ENCODE measurements around the gene VEGFD.

The VEGFD gene, protein sequence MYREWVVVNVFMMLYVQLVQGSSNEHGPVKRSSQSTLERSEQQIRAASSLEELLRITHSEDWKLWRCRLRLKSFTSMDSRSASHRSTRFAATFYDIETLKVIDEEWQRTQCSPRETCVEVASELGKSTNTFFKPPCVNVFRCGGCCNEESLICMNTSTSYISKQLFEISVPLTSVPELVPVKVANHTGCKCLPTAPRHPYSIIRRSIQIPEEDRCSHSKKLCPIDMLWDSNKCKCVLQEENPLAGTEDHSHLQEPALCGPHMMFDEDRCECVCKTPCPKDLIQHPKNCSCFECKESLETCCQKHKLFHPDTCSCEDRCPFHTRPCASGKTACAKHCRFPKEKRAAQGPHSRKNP

DNA sequence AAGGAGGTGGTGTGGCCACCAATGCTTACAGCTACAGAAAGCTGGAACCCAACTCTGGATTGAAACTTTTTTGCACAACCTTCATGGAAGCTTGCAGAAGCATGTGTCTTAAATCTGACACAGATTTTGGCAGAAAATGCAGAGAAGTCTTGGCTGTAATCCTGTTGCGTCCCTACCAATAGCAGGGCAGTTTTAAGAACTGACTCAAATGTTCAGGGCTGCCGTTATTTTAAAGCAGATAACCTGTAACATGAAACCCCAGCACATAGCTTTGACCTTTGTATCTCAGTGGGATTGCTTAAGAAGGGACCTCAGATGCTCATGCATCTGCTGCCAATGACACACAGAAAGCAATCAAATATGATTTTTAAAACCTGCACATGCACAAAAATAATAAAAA is at the start of gene VEGFD:
Gene VEGFD, minus strand, starts transcription at position 110 of the 400 bp plus-strand sequence. CDS start 467 bp downstream, outside the sequence.
- DNase-seq, result no peak

DNA sequence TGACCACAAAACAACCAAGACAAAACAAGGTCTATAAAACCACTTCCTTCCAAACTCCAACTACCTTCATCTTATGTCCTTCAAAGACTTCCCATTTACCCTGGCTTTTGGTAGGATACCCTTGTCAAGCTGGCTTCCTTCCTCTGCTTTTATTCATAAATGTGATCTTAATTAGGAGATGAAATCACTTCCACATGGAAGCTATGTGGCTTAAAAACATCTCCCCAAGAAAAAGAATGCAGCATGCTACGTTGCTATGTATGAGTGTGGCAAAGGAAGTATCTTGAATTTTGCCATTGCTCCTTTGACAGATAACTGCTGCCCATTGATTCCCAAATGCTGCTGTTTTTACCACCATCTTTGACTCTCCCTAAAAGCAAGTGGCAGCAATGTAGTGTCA is 46.4 kb upstream of the VEGFD start:
- no peak for DNase-seq

DNA sequence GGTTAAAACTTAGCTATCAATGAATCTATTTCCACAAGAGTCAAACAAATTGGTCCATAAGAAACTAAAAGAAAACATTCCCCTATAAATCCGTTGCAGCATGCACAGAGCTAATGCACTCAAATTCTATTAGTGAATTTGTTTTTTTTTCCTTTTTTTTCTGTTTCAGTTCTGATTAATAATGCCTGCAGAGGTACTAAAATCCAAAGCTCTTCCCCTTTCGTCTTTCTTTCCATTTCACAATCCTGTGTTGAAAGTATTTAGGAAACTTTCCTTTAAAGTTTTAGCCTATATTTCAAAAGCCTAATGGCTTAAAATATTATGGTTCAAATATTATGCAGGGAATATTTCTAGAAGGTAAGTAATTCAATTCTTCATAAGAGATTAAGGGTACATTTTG is 45.9 kb upstream of the VEGFD start:
- no peak for DNase-seq

DNA sequence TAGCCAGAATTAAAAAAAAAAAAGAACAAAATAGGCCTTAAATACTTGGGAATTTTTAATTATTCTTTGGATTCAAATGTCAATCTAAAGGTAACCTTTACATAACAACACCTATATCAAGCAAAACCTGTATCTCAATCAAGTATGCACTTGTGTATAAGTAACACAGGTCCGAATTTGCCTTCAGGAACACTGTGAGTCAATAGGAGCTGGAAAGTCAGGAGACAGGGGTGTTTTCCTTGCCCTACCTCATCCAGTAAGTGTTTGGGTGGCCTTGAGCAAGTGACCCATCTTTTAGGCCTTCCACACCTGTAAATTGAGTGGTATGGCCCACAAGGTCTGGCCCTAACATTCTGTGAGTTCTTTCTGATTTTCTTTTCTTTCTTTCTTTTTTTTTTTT is 40.8 kb upstream of the VEGFD start:
- DNase-seq, result no peak

DNA sequence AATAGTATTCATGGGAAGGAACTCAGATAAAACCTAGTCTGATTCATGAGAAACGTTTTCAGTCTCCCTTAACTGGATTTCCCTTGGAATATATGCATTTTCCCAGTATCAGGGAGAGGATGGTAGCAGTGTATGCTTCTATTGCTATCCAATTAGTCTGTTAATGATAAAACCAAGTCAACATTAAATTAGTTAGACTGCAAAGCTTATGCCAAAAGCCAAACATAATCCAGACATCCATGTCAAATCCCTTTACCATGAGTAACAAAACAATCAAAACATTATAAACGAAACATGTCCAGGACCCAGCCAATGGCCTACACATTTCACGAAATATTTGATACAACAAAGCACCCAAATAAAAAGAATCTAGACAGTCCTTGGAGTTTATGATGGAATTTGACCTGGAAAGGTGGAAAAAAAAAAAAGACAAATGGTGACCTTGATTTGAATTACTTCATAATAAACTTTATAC is 34.5 kb upstream of the VEGFD start:
- no peak for DNase-seq

DNA sequence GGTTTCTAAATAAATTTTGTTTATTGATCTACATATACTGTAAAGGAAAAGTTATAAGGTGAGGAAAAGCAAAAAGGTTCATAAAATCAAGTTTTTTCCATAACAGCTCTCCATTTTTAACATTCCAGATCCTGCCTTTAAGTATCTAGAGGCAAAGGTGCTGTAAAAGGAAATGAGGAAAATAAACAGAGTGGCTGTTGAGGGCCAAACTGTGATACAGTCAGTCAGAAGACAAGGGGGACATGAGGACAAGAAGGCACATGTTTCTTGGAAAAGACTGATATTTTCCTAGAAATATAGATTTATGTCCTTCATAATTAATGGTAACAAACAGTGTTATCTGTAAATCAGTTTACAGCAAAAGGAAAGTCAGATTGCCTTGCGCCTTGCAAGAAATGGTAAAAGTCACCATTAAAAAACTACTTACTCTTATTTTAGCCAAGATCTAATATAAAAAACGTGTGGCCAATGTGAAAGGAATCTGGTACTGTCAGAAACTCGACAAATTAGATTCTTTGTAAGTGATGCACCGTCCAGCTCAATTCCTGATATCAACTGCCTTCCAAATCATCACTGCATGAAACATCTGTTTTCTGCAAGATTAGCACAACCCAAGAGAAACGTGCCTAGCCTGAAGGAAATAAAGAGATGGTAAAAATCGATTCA is 34.0 kb upstream of the VEGFD start:
- DNase-seq, result no peak

DNA sequence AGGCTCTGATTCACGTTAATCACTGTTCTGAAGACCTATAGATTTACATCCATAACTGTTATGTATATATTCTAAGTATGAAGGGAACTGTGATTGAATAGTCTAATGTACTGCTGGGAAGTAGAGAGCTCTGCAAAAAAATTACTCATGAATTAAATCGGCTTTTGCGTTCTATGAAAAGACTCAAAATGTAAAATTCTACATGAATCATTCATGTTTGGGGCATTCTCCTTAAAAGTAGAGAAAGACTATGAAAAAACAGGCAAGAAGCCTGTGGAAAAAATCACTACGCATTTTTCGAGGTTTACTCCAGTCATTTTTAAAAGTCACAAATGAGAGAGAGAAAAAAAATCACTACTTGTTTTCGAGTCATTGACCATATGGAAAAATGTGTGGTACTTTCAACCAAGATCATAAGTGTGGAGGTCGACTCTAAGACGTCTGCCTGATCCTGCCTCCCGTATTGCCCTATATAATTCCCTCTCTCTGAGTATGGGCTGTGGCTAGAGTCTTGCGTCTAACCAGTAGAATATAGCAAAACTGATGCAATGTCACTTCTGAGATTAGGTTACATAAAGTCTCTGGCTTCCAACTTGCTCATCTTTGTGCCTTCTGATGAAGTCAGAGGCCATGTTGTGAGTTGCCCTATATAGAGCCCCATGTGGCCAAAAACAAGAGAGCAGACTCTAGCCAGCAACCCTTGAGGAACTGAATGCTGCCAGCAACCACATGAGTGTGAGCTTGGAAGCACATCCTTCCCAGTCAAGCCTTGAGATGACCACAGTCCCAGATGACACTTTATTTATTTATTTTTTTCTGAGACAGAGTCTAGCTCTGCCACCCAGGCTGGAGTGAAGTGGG is 32.1 kb upstream of the VEGFD start:
- DNase-seq, result no peak

DNA sequence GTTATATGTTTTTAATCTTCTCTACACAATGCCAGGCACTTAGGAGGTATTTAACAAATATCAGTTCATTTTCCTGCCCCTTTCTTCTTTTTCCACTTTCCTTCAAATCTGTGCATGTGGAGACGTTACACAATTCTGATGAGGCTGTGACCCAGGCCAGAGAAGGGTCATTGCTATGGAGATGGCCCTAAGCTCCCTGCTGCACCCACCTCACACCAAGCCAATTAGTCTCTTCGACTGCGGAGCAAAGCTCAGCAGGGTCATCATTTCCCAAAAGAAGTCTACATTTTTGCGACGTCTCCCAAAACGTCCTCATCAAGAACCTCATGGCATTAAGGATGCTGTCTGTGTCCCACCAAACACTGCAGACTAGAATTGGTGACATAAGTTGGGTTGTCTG is 28.9 kb upstream of the VEGFD start:
- no peak for DNase-seq

DNA sequence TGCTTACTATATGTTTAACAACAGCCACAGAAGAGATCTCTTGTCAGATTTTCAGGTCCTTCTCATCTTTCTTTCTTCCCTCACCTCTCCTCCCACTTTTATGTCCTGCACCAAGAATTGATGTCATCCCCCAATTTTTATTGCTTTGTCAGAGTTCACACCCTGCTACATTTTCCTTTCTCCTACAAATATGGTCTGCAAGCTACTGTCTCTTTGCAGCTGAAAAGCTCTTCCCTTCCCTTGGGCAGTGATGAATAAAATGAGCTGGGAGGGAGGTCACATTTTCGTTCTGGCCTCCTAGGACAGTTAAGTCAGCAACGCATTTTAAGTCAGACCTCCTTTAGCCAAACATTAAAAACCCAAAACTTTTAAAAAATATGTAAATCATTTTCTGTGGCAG is 26.7 kb upstream of the VEGFD start:
- DNase-seq, result no peak

DNA sequence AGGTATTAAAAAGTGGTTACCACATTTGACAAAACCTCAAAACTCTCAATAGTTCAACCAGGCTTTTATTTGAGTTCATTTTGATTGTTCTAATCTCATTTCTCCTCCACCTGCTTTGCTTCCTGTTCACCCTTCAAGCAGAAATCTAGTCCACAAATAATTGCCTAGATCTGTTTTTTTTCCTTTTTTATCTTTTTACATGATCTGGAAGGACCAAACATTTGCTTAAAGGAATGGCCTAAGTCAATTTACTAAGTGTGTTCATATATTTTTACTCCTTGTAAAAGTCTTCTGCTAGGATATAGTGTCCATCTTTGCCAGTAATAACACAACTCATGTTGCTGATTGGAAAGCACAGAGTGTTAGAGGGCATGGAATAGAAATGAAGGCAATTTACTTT is 26.2 kb upstream of the VEGFD start:
- DNase-seq, result no peak

DNA sequence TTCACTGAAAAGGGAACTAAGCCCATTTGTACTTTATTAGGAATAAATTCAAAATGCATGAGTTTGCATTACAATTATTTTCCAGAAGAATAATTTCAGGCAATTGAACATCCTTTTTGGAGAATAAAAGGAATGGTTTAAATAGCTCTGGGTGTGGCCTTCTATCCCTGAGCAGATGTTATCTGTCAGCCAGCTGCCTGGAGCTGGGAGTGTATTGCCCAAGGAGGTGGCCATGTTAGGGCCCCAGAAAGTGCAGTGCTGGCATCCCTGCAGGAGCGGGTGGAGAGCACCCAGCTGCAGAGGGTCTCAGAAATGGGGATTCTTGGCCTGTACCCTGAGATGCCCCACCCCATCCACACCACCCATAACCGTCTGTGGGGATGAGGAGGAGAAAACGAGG is 21.6 kb upstream of the VEGFD start:
- no peak for DNase-seq

DNA sequence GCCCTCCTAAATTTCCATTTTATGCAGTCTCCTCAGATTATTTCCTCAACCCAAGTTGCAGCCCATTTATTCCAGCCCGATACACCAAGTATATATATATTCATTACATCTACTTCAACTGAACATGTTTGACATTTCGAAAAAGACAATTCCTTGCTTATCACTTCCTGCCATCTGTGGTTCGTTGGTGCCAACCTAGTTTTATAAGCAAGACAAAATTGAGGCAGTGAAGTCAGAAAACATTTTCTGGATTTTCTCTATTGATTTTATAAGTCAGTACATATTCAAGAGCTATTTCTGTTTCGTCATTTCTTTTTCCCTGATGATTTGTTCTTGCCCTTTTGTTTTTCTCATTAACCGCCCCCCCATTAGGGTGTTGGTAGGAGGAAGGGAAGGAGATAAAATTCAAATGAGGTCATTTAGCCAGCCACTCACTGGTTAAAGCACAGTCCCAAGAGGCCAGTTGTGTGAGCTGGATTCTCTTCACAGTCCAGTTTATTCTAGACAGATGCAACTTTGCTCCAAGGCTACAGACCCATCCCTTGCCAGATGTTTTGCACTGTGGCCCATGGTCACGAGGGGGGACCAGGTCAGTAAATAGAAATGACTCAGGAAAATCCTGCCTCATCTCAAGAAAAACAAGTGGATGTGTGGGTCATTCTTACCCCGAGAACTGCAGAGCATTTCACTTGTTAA is 20.3 kb upstream of the VEGFD start:
- no peak for DNase-seq

DNA sequence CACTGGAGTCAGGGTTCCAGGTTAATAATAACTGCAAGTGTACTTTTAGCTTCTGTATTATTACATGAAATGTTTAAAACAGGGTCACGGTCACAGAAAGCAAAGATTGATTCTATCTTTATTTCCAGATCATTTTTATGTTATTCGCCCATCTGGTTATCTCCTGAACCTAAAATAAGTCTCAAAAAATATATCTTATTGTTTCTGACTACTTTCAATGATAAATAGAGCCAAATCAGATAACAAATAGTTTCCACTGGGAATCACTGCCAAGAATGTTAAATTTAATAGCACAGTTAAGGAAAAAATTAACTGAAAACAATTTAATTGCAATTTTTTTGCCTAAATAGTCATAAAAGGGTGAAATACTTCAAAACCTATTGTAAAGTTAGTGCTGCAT is 17.2 kb upstream of the VEGFD start:
- no peak for DNase-seq

DNA sequence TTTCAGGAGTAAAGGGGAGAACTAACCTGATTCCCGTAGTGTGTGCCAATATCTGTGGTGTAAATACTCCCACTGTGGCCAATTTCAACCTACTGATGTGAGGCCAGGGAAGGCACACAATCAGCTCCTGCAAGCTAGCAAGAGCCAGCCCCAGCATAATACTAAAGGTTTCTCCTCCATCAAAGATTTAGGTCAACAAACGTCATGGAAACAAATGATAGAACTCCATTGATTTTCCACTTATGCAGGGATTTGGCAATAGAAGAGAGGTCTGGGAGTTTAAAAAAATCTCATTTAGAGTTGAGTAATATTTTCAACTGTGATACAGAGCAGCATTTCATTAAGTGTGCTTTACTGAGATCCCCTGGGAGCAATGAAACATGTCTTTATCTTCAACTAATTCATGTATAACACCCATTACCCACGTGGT is 15.8 kb upstream of the VEGFD start:
- DNase-seq, result no peak

DNA sequence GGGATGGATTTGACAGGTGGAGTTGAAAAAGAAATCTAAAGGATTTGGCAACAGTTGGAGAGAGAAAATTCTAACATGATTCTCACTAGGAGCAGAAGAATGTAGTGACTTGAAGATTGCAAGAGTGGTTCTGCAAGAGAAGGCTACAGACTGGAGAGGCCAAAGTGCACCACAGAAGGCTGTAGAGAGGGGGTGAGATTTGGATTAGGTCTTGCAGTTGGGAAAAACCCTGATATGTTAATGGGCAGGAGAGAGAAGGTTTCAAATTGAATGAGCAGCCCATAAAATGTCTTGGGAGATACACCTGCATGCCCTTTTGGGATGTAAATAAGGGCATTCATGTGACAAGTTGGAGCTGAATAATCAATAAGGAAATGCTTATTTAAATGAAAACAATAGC is 14.7 kb upstream of the VEGFD start:
- no peak for DNase-seq

DNA sequence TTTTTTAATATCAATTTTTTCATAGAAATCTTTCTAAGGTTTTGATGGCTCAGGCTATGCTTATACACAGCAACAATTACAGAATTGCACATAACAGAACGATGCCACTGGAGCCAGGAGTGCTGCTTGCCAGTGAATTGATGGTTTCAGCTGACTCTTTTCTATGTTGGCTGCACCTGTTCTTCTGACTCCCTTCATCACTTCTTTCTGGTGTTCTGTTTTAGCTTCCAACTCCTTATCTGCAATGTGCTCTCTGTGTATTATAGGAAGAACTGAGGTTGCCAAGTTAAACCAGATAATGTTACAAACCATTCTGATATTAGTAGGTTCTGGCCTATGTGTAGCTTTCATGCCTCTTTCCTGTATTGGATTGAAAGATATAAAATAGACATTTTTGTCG is 11.6 kb upstream of the VEGFD start:
- no peak for DNase-seq

DNA sequence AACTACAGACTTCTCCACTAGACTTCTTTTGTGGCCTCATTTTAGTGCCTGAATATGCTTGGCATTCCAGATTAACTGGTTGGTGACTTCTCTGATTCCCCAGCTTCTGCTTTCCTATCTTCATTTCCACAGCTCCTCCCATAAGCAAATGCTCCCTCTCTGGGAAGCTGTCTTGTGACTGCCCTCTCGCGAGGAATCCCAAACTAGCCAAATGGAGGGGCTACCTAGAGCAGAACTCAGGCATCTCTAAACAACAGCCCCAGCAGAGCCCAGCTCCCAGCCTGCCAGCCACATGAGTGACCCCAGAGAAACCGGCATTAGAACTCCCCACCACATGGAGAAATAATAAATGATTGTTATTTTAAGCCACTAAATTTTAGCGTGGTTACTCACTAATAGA is 7.6 kb upstream of the VEGFD start:
- DNase-seq, result no peak

DNA sequence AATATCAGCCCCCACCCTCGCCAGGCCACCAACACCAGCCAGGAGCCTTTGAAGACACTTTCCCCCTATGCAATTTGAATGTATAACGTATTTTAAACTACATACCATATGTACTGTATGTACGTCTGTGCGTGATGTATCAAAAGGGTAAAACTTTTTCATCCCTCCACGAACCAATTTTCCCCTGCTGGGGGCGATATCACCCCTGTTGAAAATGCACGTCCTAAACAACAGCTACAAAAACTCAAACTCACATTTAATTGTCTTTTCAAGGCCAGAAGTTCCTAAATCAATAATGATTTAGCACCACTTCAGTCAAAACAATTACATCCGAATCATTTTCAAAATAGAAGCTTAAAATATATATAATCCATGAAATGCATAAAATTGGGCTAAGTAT is 1.4 kb downstream of the VEGFD start:
- no peak for DNase-seq

DNA sequence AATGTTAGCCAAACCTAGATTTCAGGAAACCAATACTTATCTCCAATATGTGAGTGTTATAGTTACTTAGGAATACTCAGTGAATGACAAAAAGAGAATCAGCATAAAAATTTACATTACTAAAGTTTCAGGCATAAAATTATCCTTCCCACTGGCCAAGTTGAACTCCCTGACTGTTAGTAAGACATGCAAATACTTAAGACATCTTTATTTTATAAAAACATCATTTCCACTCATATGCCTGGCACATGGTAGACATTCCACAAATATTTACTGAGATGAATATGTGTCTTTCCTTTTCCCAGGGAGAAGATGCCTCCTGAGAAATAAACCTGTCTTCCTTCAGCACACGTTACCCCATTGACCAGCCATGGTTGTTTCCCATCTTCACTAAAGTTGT is 7.3 kb downstream of the VEGFD start:
- no peak for DNase-seq

DNA sequence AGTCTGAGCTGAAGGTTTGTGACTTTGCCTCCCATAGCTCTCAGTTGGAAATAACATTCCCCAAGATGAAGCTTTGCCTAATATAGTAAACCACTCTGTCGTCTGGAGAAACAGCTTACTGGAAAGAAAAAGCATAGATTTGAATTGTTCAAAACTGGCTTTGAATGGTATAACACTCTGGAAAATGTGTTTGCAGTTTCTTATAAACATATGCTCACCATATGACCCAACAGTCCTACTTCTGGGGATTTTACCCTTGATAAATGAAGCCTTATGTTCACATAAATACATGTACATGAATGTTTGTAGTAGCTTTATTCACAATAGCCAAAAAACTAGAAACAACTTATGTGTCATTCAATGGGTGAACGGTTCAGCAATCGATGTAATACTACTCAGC is 10.2 kb downstream of the VEGFD start:
- DNase-seq, result no peak

DNA sequence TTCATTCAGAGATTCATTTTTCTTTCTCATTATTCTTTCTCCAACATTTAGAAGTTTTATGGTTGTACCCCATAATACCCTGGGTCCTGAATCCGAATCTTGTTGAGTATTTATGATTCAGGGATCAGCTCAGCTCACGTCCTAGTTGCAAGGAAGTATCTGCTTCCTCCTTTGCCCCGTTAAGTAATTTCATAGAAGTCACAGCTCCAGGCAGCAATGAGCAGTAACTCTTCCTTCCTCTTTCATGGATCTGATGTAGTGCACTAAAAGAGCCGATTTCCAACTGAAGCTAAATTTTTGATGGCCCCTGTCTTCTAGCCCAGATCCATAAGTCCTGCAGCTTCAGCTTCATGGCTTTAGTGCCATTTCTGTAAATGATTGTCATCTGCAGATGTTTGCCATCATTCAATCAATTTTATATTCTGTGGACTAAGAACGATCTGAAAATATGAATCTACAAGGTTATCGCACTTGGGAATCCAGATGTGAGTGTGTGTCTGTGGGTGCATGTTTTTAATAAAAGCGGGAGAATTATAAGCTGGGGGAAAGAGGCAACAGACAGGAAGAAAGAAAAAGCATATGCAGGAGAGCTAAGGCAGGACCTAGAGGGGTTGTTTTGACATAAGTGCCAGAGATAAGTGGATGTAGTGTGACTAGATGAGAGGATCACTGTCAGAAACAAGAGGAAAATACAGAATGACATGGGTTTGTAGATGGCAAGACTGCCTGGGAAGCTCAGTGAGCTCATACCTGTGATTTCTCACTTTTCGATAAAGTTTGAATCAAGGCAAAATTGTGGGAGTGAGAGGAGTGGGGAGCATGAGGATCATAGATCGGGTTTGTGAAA is 17.5 kb downstream of the VEGFD start:
- no peak for DNase-seq

DNA sequence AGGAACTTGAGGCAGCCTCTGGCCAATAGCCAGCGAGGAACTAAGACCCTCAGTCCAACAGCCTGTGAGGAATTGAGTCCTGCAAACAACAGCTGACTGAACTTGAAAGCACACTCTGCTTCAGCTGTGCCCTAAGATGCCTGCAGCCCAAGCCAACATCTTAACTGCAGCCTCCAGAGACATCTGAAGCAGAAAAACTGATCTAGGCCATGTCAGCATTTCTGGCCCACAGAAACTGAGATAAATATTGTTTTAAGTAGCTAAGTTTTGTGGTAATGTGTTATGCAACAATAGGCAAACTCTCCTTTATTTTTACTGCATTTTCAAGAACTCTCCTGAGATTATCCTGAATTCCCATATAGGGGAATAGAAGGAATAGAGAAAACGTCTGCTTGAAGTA is 24.5 kb downstream of the VEGFD start:
- no peak for DNase-seq

Measured in activated T-cell treated with anti-CD3 and anti-CD28 coated beads, Interleukin-2, amount 50 U/mL, for 1 hour (primary cell).